Measurements from ENCODE around the gene PRF1. TPM values are rescaled to one million over a fixed set of nuclear protein-coding genes. Genes with fewer than 3 reads are reported as not detected.

The PRF1 gene
- total RNA-seq, 4 donors from 2014 or later, result 0.18 to 2.1 (median 0.31) TPM; not detected in 1

GRCh38 chr10:70565556-70566514 is 36.7 kb downstream of the PRF1 start:
- no peak overlapping the region for H3K4me3 ChIP-seq
- ATAC-seq (no peak), DNase-seq (no peak)
- no peaks in the 10 kb centered on the region for H3K9me3 ChIP-seq
- in situ Hi-C loops (cut with MboI; ENCODE audit: low sequenced_read_pairs in 4 of 4) (no loop called here), intact Hi-C loops (cut with DNase I; ENCODE audit: low total_unique reads) (no loop called here)
- H3K27me3 ChIP-seq, result no peaks in the 10 kb centered on the region
- no peak for TF ChIP-seq POLR2A (IDR thresholded peaks at IDR 0.05)
- TF ChIP-seq CTCF (IDR thresholded peaks at IDR 0.05 in 4 of 5, conservative IDR thresholded peaks at IDR 0.05 in 1 of 5), result no peak
- H3K4me1 ChIP-seq, result peaks cover 4% of the 10 kb centered on the region in 2 donors
- no peaks in the 10 kb centered on the region for H3K36me3 ChIP-seq
- no peak overlapping the region for H3K27ac ChIP-seq

DNA sequence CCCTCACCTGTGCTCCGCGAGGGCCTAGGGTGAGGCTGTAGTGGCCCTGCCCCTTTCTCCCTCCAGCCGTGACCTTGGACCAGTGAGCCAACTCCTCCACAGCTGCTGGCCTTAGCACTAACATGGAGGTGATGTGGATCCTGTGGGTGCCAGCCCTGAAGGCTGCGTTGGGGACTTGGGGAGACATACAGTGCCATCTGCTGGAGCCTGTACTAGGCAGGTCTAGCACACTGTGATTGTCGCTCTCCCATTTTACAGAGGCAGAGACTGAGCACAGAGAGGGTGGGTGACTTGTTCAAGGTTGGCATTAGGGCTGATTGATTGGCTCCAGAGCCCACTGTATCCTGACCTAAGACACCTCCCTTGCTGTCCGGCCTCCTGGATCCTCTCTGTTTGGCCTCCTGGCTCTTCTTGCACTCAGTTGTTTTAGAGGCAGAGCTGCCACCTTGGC is 37.6 kb downstream of the PRF1 start:
- Histone ChIP-seq H3K9me3 (no peaks in the 10 kb centered on the region), H3K4me3 (no peak overlapping the region), H3K27me3 (no peaks in the 10 kb centered on the region), H3K4me1 (peaks cover 9% of the 10 kb centered on the region in 2 donors), H3K27ac (no peak overlapping the region), H3K36me3 (no peaks in the 10 kb centered on the region)
- TF ChIP-seq CTCF (IDR thresholded peaks at IDR 0.05 in 4 of 5, conservative IDR thresholded peaks at IDR 0.05 in 1 of 5), result no peak
- no peak for TF ChIP-seq POLR2A (IDR thresholded peaks at IDR 0.05)
- DNase-seq (no peak), ATAC-seq (no peak)
- in situ Hi-C loops (cut with MboI; ENCODE audit: low sequenced_read_pairs in 4 of 4), result no loop called here
- intact Hi-C loops (cut with DNase I; ENCODE audit: low total_unique reads), result no loop called here

GRCh38 chr10:70564113-70564725 is 38.3 kb downstream of the PRF1 start:
- peaks cover 9% of the 10 kb centered on the region in 2 donors for H3K4me1 ChIP-seq
- H3K4me3 ChIP-seq, result no peak overlapping the region
- in situ Hi-C loops (cut with MboI; ENCODE audit: low sequenced_read_pairs in 4 of 4), result no loop called here
- no peaks in the 10 kb centered on the region for H3K36me3 ChIP-seq
- ATAC-seq (no peak), DNase-seq (no peak)
- intact Hi-C loops (cut with DNase I; ENCODE audit: low total_unique reads), result no loop called here
- H3K9me3 ChIP-seq, result no peaks in the 10 kb centered on the region
- TF ChIP-seq CTCF (IDR thresholded peaks at IDR 0.05 in 4 of 5, conservative IDR thresholded peaks at IDR 0.05 in 1 of 5) (no peak), POLR2A (IDR thresholded peaks at IDR 0.05) (no peak)
- no peak overlapping the region for H3K27ac ChIP-seq
- H3K27me3 ChIP-seq, result no peaks in the 10 kb centered on the region

DNA sequence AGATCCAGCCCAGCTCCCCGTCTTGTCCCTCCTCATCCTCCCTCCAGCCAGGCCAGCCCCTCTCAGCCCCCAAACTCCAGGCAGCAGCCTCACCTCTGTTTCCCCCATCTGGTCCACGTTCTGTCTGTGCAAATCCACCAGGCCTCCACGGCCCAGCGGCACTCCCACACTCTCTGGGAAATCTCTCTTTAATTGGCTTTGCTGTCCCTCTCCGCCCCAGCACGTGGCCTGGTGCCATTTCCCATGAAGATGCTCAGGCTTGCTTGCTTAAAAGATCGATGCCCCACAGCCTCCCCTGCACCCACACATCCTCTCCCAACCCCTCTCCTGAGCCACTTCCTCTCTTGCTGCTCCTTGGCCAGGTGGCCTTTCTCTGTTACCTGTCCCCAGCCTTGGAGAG is 39.3 kb downstream of the PRF1 start:
- ATAC-seq, result no peak
- Histone ChIP-seq H3K9me3 (no peaks in the 10 kb centered on the region), H3K27ac (no peak overlapping the region), H3K36me3 (no peaks in the 10 kb centered on the region), H3K4me1 (peaks cover 9% of the 10 kb centered on the region in 2 donors), H3K27me3 (no peaks in the 10 kb centered on the region), H3K4me3 (no peak overlapping the region)
- DNase-seq, result no peak
- intact Hi-C loops (cut with DNase I; ENCODE audit: low total_unique reads) (no loop called here), in situ Hi-C loops (cut with MboI; ENCODE audit: low sequenced_read_pairs in 4 of 4) (no loop called here)
- no peak for TF ChIP-seq CTCF (IDR thresholded peaks at IDR 0.05 in 4 of 5, conservative IDR thresholded peaks at IDR 0.05 in 1 of 5)

Measured in gastrocnemius medialis (tissue), 4 donors.